ENCODE results near the gene MPZL1.
"Not testable (repeated sequence)": the region's sequence is repeated elsewhere in the genome, so short reads cannot be mapped to it uniquely, and the experiment has no call there.

MPZL1 gene

GRCh38 chr1:167812972-167813371, 91.2 kb downstream of the MPZL1 start:
- DNase-seq (ENCODE audit: low spot score), result no peak

- no peak for DNase-seq (ENCODE audit: low spot score)
Measured at GRCh38 chr1:167815650-167816049, 93.9 kb downstream of the MPZL1 start.

- no peak for DNase-seq (ENCODE audit: low spot score)
Measured at GRCh38 chr1:167819849-167820683, 98.3 kb downstream of the MPZL1 start.

- no peak for DNase-seq (ENCODE audit: low spot score)
Measured at GRCh38 chr1:167820684-167821355, 99.0 kb downstream of the MPZL1 start.

- DNase-seq (ENCODE audit: low spot score), result no peak
Measured at GRCh38 chr1:167821356-167821685, 99.5 kb downstream of the MPZL1 start.

- no peak for DNase-seq (ENCODE audit: low spot score)
Measured at GRCh38 chr1:167821969-167822685, 100.3 kb downstream of the MPZL1 start.

GRCh38 chr1:167824163-167824794, 102.5 kb downstream of the MPZL1 start:
- DNase-seq (ENCODE audit: low spot score), result no peak

GRCh38 chr1:167825419-167826079, 103.8 kb downstream of the MPZL1 start:
- DNase-seq (ENCODE audit: low spot score), result no peak

GRCh38 chr1:167826127-167826526, 104.3 kb downstream of the MPZL1 start:
- no peak for DNase-seq (ENCODE audit: low spot score)

GRCh38 chr1:167829868-167830267, 108.1 kb downstream of the MPZL1 start:
- no peak for DNase-seq (ENCODE audit: low spot score)

GRCh38 chr1:167830668-167831067, 108.9 kb downstream of the MPZL1 start:
- not testable (repeated sequence) for DNase-seq (ENCODE audit: low spot score)

GRCh38 chr1:167832693-167833092, 110.9 kb downstream of the MPZL1 start:
- no peak for DNase-seq (ENCODE audit: low spot score)

GRCh38 chr1:167833904-167834303, 112.1 kb downstream of the MPZL1 start:
- DNase-seq (ENCODE audit: low spot score), result no peak

- no peak for DNase-seq (ENCODE audit: low spot score)
Measured at GRCh38 chr1:167836197-167836596, 114.4 kb downstream of the MPZL1 start.

- no peak for DNase-seq (ENCODE audit: low spot score)
Measured at GRCh38 chr1:167837326-167837725, 115.5 kb downstream of the MPZL1 start.

GRCh38 chr1:167839009-167839408, 117.2 kb downstream of the MPZL1 start:
- DNase-seq (ENCODE audit: low spot score), result no peak
